Endothelial cell of umbilical vein (primary cell): ENCODE results near the gene ZNRF1. TPM values are rescaled to one million over a fixed set of nuclear protein-coding genes. Genes with fewer than 3 reads are reported as not detected.

Experiments
- BruUV-seq: library from RNA; stranded (reverse); fragments of 400-500 nt; replicated peaks from 2 replicates; lab custom pipeline; 2021; lab: Mats Ljungman, UMichigan
- CTCF ChIA-PET: fragments of 300-600, 350-600 bp; sonication (Branson Sonifier 250); formaldehyde crosslinking; loops from one replicate; lab custom pipeline; 2021; ENCODE audit warnings: antibody characterized with exemption, inconsistent platforms; lab: Charles Lee
- POLR2A ChIA-PET: fragments of 300-600, 350-600 bp; sonication (Branson Sonifier 250); formaldehyde crosslinking; loops from one replicate; lab custom pipeline; 2021; ENCODE audit warnings: antibody characterized with exemption, inconsistent platforms; lab: Charles Lee
- DNase-seq: peaks from one replicate; pipeline ENCODE4 v3.0.0-alpha.2; 2011; ENCODE audit warnings: low read depth, low spot score
- FAIRE-seq: peaks from 2 replicates; lab custom pipeline; 2011; peaks lifted over from hg19 to GRCh38; lab: Jason Lieb, UNC
- H2AFZ ChIP-seq: 2 replicates; pipeline ENCODE4 v1.6.0; 2012; ENCODE audit warnings: low read depth, low read length, control low read depth, inconsistent platforms
- H3K27ac ChIP-seq: 2 replicates; pipeline ENCODE4 v1.5.1; 2011; ENCODE audit warnings: low read depth, mild to moderate bottlenecking, control low read depth, low read length, moderate library complexity; ENCODE audit not compliant: insufficient read depth
- H3K27me3 ChIP-seq, 2 experiments: 2 replicates each; pipeline versions ENCODE4 v1.6.0 to v1.6.1; 2011; ENCODE audit warnings: low read length in 2 of 2, mixed read lengths in 1 of 2; ENCODE audit not compliant: control insufficient read depth in 2 of 2, insufficient read depth in 2 of 2
- H3K36me3 ChIP-seq, 2 experiments: 2 replicates in 1 of 2; 3 replicates in 1 of 2; pipeline ENCODE4 v1.5.1; 2011; ENCODE audit warnings: low read length in 2 of 2, mild to moderate bottlenecking in 1 of 2, moderate library complexity in 1 of 2; ENCODE audit not compliant: control insufficient read depth in 2 of 2, insufficient read depth in 2 of 2; ENCODE audit errors: extremely low read depth in 1 of 2
- H3K4me1 ChIP-seq: 3 replicates; pipeline ENCODE4 v1.5.1; 2011; ENCODE audit warnings: mild to moderate bottlenecking, low read length; ENCODE audit not compliant: control insufficient read depth, insufficient read depth; ENCODE audit errors: extremely low read depth
- H3K4me2 ChIP-seq: 2 replicates; pipeline ENCODE4 v1.6.1; 2011; ENCODE audit warnings: low read length, control low read depth, mixed read lengths; ENCODE audit not compliant: insufficient read depth
- H3K4me3 ChIP-seq, 3 experiments: fragments of 200-600 bp in 1 of 3; sonication (generic), shearing (Covaris generic) in 1 of 3; replicated peaks in 1 of 3; 2 replicates each; pipeline ENCODE4 v1.5.1; 2011 to 2016; ENCODE audit warnings: control low read depth in 3 of 3, low read length in 3 of 3, mild to moderate bottlenecking in 2 of 3, inconsistent platforms in 1 of 3, low read depth in 1 of 3, moderate library complexity in 1 of 3; ENCODE audit not compliant: insufficient read depth in 1 of 3
- H3K79me2 ChIP-seq: 2 replicates; pipeline ENCODE4 v1.6.0; 2012; ENCODE audit warnings: low read length, inconsistent platforms; ENCODE audit not compliant: control insufficient read depth, insufficient read depth
- H3K9ac ChIP-seq: replicated peaks from 2 replicates; pipeline ENCODE3; 2011; ENCODE audit warnings: low read length, control low read depth; ENCODE audit not compliant: insufficient read depth; ENCODE audit errors: extremely low read depth
- H3K9me1 ChIP-seq: replicated peaks from 3 replicates; pipeline ENCODE4 v1.6.0; 2011; ENCODE audit warnings: mild to moderate bottlenecking, low read length; ENCODE audit not compliant: control insufficient read depth, insufficient read depth; ENCODE audit errors: extremely low read depth
- H3K9me3 ChIP-seq: replicated peaks from 2 replicates; pipeline ENCODE4 v1.5.1; 2012; ENCODE audit warnings: low read length, inconsistent platforms; ENCODE audit not compliant: control insufficient read depth, insufficient read depth
- H4K20me1 ChIP-seq: replicated peaks from 2 replicates; pipeline ENCODE3; 2011; ENCODE audit warnings: mild to moderate bottlenecking, low read length; ENCODE audit not compliant: control insufficient read depth, insufficient read depth; ENCODE audit errors: extremely low read depth
- EZH2 ChIP-seq: IDR thresholded peaks from 2 replicates; pipeline ENCODE4 v1.6.1; 2012; ENCODE audit warnings: borderline replicate concordance, low read depth, mild to moderate bottlenecking, moderate library complexity, low read length, inconsistent platforms; ENCODE audit not compliant: severe bottlenecking
- FOS ChIP-seq: IDR thresholded peaks from 2 replicates; pipeline ENCODE4 v1.6.1; 2011; ENCODE audit warnings: mild to moderate bottlenecking, low read length, moderate library complexity, borderline replicate concordance; ENCODE audit not compliant: insufficient read depth
- GATA2 ChIP-seq: IDR thresholded peaks from 2 replicates; pipeline ENCODE4 v1.7.0; 2011; ENCODE audit warnings: low read depth, mild to moderate bottlenecking, moderate library complexity, mixed read lengths, low read length; ENCODE audit not compliant: insufficient read length, insufficient read depth
- JUN ChIP-seq: IDR thresholded peaks from 2 replicates; pipeline ENCODE4 v1.6.1; 2011; ENCODE audit warnings: borderline replicate concordance, low read depth; ENCODE audit not compliant: insufficient read length, insufficient read depth
- MAX ChIP-seq: IDR thresholded peaks from 2 replicates; pipeline ENCODE4 v1.6.1; 2011; ENCODE audit not compliant: insufficient read depth, insufficient read length
- MYC ChIP-seq: IDR thresholded peaks from one replicate; pipeline ENCODE4 v1.6.1; 2011; ENCODE audit warnings: mild to moderate bottlenecking, low read depth, low read length
- POLR2A ChIP-seq: IDR thresholded peaks from 2 replicates; pipeline ENCODE4 v1.6.1; 2012; ENCODE audit warnings: low read depth, mild to moderate bottlenecking, control low read depth, low read length
- POLR2AphosphoS5 ChIP-seq: IDR thresholded peaks from 2 replicates; pipeline ENCODE4 v1.6.1; 2012; ENCODE audit warnings: low read depth, mild to moderate bottlenecking, control low read depth, low read length, moderate library complexity; ENCODE audit not compliant: insufficient read depth
- dilution Hi-C: fragments of 300-500 bp; cut with MboI; formaldehyde crosslinking; loops from one replicate; pipeline ENCODE4 v1.15.0; 2019; ENCODE audit warnings: low sequenced_read_pairs; ENCODE audit not compliant: extremely low pct_ligation_motif_present
- intact Hi-C: fragments of 100-400 bp; cut with micrococcal nuclease; formaldehyde crosslinking; loops from one replicate; pipeline ENCODE4 v1.10.0; 2022
- polyA plus RNA-seq, 4 experiments: library from polyadenylated mRNA; depleted of rRNA in 3 of 4; stranded (reverse) in 3 of 4; unstranded in 1 of 4; fragments of >200 nt; gene quantifications; 2 replicates each; pipeline versions ENCODE4 v1.2.1 to v1.2.3, GENCODE V29; 2011 to 2012; ENCODE audit warnings: missing spikeins in 1 of 4
- total RNA-seq: library from RNA; stranded (reverse); gene quantifications from 2 replicates; pipeline ENCODE4 v1.2.3, GENCODE V29; 2021
- TF ChIP-seq, protein P1 (sequence below), 2 donors: IDR thresholded peaks; 1 replicate in 1 of 2; 2 replicates in 1 of 2; pipeline ENCODE4 v1.5.1; 2011; ENCODE audit warnings: low read length in 2 of 2, mild to moderate bottlenecking in 2 of 2, moderate library complexity in 2 of 2, control low read depth in 1 of 2, inconsistent platforms in 1 of 2, low read depth in 1 of 2; ENCODE audit not compliant: insufficient read depth in 1 of 2; ENCODE audit errors: extremely low read depth in 1 of 2

ZNRF1 gene
- total and polyA plus RNA-seq, 2 donors (not counting 3 experiments of a cell fraction or from before 2014, with no cell fraction given), result 23.7 to 34.9 TPM

DNA sequence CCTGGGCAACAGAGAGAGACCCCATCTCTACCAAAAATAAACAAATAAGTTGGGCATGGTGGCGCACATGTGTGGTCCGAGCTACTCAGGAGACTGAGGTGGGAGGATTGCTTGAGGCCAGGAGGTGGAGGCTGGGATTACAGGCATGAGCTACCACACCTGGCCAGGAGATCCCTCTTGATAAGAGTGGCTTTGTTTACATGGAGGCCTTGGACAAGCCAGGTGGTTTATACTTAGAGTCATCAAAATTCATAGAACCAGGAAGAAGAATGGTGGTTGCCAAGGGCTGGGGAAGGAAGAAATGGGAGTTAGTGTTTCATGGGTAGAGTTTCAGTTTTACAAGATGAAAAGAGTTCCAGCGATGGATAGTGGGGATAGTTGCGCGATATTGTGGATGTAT, 140.7 kb downstream of the ZNRF1 start:
- H3K27me3 ChIP-seq, result no peaks in the 10 kb centered on the region
- no peak overlapping the region for H3K27ac ChIP-seq
- FAIRE-seq (no peak), DNase-seq (no peak)
- H3K4me3 ChIP-seq, result no peak overlapping the region
- H2AFZ ChIP-seq, result no peak overlapping the region
- no peaks in the 10 kb centered on the region for H3K36me3 ChIP-seq
- H3K4me1 ChIP-seq, result no peaks in the 10 kb centered on the region
- intact Hi-C loops (no loop called here), dilution Hi-C loops (no loop called here)
- ChIA-PET CTCF (interaction anchor here (1.5 kb wide), 1 partner anchor 28 kb away, joined by 4 read pairs; no protein-coding TSS in a partner anchor), POLR2A (no interaction called here)
- no peak overlapping the region for H3K4me2 ChIP-seq
- no peak overlapping the region for H3K9ac ChIP-seq
- TF ChIP-seq MYC (no peak), GATA2 (no peak), POLR2AphosphoS5 (no peak), FOS (no peak), EZH2 (no peak), POLR2A (no peak), JUN (no peak), MAX (no peak)
- TF ChIP-seq, protein P1, sequence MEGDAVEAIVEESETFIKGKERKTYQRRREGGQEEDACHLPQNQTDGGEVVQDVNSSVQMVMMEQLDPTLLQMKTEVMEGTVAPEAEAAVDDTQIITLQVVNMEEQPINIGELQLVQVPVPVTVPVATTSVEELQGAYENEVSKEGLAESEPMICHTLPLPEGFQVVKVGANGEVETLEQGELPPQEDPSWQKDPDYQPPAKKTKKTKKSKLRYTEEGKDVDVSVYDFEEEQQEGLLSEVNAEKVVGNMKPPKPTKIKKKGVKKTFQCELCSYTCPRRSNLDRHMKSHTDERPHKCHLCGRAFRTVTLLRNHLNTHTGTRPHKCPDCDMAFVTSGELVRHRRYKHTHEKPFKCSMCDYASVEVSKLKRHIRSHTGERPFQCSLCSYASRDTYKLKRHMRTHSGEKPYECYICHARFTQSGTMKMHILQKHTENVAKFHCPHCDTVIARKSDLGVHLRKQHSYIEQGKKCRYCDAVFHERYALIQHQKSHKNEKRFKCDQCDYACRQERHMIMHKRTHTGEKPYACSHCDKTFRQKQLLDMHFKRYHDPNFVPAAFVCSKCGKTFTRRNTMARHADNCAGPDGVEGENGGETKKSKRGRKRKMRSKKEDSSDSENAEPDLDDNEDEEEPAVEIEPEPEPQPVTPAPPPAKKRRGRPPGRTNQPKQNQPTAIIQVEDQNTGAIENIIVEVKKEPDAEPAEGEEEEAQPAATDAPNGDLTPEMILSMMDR (IDR thresholded peaks at IDR 0.05; ENCODE audit: extremely low read depth in 1 of 2, insufficient read depth in 1 of 2, low read depth in 1 of 2, low read length in 2 of 2), result no peak
- H3K9me1 ChIP-seq, result no peaks in the 10 kb centered on the region
- H3K79me2 ChIP-seq, result no peaks in the 10 kb centered on the region
- no peaks in the 10 kb centered on the region for H4K20me1 ChIP-seq
- no TSS peak for BruUV-seq
- H3K9me3 ChIP-seq, result no peaks in the 10 kb centered on the region
